ENCODE data around the gene FBXL14. TPM values are rescaled to one million over a fixed set of nuclear protein-coding genes. Genes with fewer than 3 reads are reported as not detected.

The FBXL14 gene
- total and polyA plus RNA-seq, 4 donors, result 0.67 to 7.5 (median 4.9) TPM

DNA sequence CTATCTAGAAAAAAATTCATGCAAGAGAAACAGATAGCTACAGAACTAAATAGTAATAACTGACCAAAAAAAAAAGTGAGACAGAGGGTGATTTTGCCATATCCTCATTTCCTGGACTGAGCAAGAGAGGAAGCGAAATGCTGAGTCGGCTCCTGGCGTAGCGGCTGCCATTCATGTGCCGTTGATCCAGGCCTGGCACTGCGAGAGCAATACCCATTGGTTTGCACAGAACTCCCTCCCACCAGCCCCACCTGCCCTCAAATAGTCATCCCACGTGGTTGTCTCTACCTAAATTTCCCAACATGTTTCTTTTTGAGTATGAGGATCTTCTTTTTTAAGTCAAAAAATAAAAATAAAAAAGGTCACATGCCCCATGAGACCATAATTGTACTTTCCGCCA lies 25.2 kb upstream of the FBXL14 start:
- H3K9me3 ChIP-seq (ENCODE audit: control insufficient read depth in 4 of 4, low read length in 3 of 4), result no peaks in the 10 kb centered on the region
- no peak for TF ChIP-seq NR2F2 (IDR thresholded peaks at IDR 0.05)
- TF ChIP-seq, protein P1, sequence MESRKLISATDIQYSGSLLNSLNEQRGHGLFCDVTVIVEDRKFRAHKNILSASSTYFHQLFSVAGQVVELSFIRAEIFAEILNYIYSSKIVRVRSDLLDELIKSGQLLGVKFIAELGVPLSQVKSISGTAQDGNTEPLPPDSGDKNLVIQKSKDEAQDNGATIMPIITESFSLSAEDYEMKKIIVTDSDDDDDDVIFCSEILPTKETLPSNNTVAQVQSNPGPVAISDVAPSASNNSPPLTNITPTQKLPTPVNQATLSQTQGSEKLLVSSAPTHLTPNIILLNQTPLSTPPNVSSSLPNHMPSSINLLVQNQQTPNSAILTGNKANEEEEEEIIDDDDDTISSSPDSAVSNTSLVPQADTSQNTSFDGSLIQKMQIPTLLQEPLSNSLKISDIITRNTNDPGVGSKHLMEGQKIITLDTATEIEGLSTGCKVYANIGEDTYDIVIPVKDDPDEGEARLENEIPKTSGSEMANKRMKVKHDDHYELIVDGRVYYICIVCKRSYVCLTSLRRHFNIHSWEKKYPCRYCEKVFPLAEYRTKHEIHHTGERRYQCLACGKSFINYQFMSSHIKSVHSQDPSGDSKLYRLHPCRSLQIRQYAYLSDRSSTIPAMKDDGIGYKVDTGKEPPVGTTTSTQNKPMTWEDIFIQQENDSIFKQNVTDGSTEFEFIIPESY (IDR thresholded peaks at IDR 0.05), result no peak
- no peak for TF ChIP-seq RXRA (IDR thresholded peaks at IDR 0.05)
- no peak for TF ChIP-seq RAD21 (IDR thresholded peaks at IDR 0.05)
- TF ChIP-seq HNF4G (IDR thresholded peaks at IDR 0.05), result no peak
- no peak for TF ChIP-seq HNF4A (conservative IDR thresholded peaks at IDR 0.05)
- no peak for TF ChIP-seq EGR1 (IDR thresholded peaks at IDR 0.05; ENCODE audit: low read depth in 2 of 2)
- no peak for TF ChIP-seq JUND (IDR thresholded peaks at IDR 0.05)
- TF ChIP-seq SP1 (IDR thresholded peaks at IDR 0.05), result no peak
- no peak for TF ChIP-seq TAF1 (conservative IDR thresholded peaks at IDR 0.05)
- TF ChIP-seq FOXA2 (IDR thresholded peaks at IDR 0.05), result no peak
- TF ChIP-seq, protein P2, sequence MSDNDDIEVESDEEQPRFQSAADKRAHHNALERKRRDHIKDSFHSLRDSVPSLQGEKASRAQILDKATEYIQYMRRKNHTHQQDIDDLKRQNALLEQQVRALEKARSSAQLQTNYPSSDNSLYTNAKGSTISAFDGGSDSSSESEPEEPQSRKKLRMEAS (IDR thresholded peaks at IDR 0.05), result no peak
- no peak for TF ChIP-seq YY1 (IDR thresholded peaks at IDR 0.05)
- TF ChIP-seq, protein P3, sequence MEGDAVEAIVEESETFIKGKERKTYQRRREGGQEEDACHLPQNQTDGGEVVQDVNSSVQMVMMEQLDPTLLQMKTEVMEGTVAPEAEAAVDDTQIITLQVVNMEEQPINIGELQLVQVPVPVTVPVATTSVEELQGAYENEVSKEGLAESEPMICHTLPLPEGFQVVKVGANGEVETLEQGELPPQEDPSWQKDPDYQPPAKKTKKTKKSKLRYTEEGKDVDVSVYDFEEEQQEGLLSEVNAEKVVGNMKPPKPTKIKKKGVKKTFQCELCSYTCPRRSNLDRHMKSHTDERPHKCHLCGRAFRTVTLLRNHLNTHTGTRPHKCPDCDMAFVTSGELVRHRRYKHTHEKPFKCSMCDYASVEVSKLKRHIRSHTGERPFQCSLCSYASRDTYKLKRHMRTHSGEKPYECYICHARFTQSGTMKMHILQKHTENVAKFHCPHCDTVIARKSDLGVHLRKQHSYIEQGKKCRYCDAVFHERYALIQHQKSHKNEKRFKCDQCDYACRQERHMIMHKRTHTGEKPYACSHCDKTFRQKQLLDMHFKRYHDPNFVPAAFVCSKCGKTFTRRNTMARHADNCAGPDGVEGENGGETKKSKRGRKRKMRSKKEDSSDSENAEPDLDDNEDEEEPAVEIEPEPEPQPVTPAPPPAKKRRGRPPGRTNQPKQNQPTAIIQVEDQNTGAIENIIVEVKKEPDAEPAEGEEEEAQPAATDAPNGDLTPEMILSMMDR (IDR thresholded peaks at IDR 0.05; ENCODE audit: low read depth, low read length, missing input control), result no peak
- TF ChIP-seq GABPA (IDR thresholded peaks at IDR 0.05 in 1 of 2, conservative IDR thresholded peaks at IDR 0.05 in 1 of 2), result no peak
- TF ChIP-seq, protein P4, sequence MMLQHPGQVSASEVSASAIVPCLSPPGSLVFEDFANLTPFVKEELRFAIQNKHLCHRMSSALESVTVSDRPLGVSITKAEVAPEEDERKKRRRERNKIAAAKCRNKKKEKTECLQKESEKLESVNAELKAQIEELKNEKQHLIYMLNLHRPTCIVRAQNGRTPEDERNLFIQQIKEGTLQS (IDR thresholded peaks at IDR 0.05), result no peak
- TF ChIP-seq FOXA1 (IDR thresholded peaks at IDR 0.05), result no peak
- TF ChIP-seq, protein P5, sequence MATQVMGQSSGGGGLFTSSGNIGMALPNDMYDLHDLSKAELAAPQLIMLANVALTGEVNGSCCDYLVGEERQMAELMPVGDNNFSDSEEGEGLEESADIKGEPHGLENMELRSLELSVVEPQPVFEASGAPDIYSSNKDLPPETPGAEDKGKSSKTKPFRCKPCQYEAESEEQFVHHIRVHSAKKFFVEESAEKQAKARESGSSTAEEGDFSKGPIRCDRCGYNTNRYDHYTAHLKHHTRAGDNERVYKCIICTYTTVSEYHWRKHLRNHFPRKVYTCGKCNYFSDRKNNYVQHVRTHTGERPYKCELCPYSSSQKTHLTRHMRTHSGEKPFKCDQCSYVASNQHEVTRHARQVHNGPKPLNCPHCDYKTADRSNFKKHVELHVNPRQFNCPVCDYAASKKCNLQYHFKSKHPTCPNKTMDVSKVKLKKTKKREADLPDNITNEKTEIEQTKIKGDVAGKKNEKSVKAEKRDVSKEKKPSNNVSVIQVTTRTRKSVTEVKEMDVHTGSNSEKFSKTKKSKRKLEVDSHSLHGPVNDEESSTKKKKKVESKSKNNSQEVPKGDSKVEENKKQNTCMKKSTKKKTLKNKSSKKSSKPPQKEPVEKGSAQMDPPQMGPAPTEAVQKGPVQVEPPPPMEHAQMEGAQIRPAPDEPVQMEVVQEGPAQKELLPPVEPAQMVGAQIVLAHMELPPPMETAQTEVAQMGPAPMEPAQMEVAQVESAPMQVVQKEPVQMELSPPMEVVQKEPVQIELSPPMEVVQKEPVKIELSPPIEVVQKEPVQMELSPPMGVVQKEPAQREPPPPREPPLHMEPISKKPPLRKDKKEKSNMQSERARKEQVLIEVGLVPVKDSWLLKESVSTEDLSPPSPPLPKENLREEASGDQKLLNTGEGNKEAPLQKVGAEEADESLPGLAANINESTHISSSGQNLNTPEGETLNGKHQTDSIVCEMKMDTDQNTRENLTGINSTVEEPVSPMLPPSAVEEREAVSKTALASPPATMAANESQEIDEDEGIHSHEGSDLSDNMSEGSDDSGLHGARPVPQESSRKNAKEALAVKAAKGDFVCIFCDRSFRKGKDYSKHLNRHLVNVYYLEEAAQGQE (IDR thresholded peaks at IDR 0.05), result no peak
- H3K36me3 ChIP-seq (ENCODE audit: control insufficient read depth in 4 of 4, insufficient read depth in 3 of 4, low read depth in 1 of 4, low read length in 3 of 4), result no peaks in the 10 kb centered on the region
- 67% methylated on average over 8 of the region's 8 CpGs for WGBS
- no peak for DNase-seq (ENCODE audit: low spot score)
- no peak overlapping the region for H3K27ac ChIP-seq (ENCODE audit: low read depth in 1 of 2, low read length in 2 of 2)
- no peaks in the 10 kb centered on the region for H3K4me1 ChIP-seq (ENCODE audit: control insufficient read depth in 4 of 4, insufficient read depth in 4 of 4, low read length in 3 of 4)
- H3K27me3 ChIP-seq (ENCODE audit: control insufficient read depth in 4 of 4, insufficient read depth in 4 of 4, low read length in 3 of 4), result no peaks in the 10 kb centered on the region
- H3K9ac ChIP-seq (ENCODE audit: low read depth in 1 of 2, low read length in 2 of 2), result no peak overlapping the region
- H3K4me3 ChIP-seq (ENCODE audit: low read depth in 1 of 3, low read length in 3 of 3), result no peak overlapping the region
